Loucy (cell line): Measurements from ENCODE around the gene PRKCE.

Experiments
- H2AFZ ChIP-seq: fragments of 200-600 bp; sonication (generic); 2 replicates; pipeline ENCODE4 v1.6.0; 2016; ENCODE audit warnings: antibody characterized with exemption, mild to moderate bottlenecking, low read length, moderate library complexity
- H3F3A ChIP-seq: fragments of 200-600 bp; 2 replicates; pipeline ENCODE4 v1.6.0; 2016; ENCODE audit warnings: antibody characterized with exemption, low read depth, mild to moderate bottlenecking
- H3K27me3 ChIP-seq: fragments of 200-600 bp; sonication (generic); 2 replicates; pipeline ENCODE4 v1.6.1; 2014; ENCODE audit warnings: low read length, mild to moderate bottlenecking; ENCODE audit not compliant: insufficient read depth, poor library complexity, severe bottlenecking
- H3K36me3 ChIP-seq: fragments of 200-600 bp; sonication (generic); 2 replicates; pipeline ENCODE4 v1.6.1; 2016; ENCODE audit warnings: low read length; ENCODE audit not compliant: insufficient read depth
- H3K4me1 ChIP-seq: fragments of 200-600 bp; sonication (generic); 2 replicates; pipeline ENCODE4 v1.5.1; 2014; ENCODE audit warnings: low read length, mild to moderate bottlenecking; ENCODE audit not compliant: insufficient read depth, poor library complexity, severe bottlenecking
- H3K4me2 ChIP-seq: fragments of 200-600 bp; sonication (generic); 2 replicates; pipeline ENCODE4 v1.6.0; 2014; ENCODE audit warnings: antibody characterized with exemption, low read length, low read depth, mild to moderate bottlenecking; ENCODE audit not compliant: poor library complexity, severe bottlenecking
- H3K4me3 ChIP-seq: fragments of 200-600 bp; sonication (generic); 2 replicates; pipeline ENCODE4 v1.5.1; 2014; ENCODE audit warnings: low read length, mild to moderate bottlenecking, mixed read lengths; ENCODE audit not compliant: poor library complexity, severe bottlenecking
- H3K79me2 ChIP-seq: fragments of 200-600 bp; sonication (generic); 2 replicates; pipeline ENCODE4 v1.6.1; 2014; ENCODE audit warnings: low read length; ENCODE audit not compliant: insufficient read depth
- H3K9ac ChIP-seq: fragments of 200-600 bp; sonication (generic); 2 replicates; pipeline ENCODE4 v1.6.0; 2014; ENCODE audit warnings: mild to moderate bottlenecking, low read depth, low read length, moderate library complexity; ENCODE audit not compliant: poor library complexity, severe bottlenecking
- H3K9me2 ChIP-seq: fragments of 200-600 bp; sonication (generic); replicated peaks from 2 replicates; pipeline ENCODE4 v1.6.1; 2016; ENCODE audit warnings: low read depth, low read length, mixed read lengths
- H3K9me3 ChIP-seq: fragments of 200-600 bp; sonication (generic); 2 replicates; pipeline ENCODE4 v1.6.1; 2014; ENCODE audit warnings: mild to moderate bottlenecking, antibody characterized with exemption, low read length, low read depth; ENCODE audit not compliant: insufficient read depth
- H4K20me1 ChIP-seq: fragments of 200-600 bp; sonication (generic); 2 replicates; pipeline ENCODE4 v1.6.0; 2014; ENCODE audit warnings: antibody characterized with exemption, low read length, mild to moderate bottlenecking; ENCODE audit not compliant: insufficient read depth, poor library complexity, severe bottlenecking
- CTCF ChIP-seq: fragments of 200-600 bp; sonication (generic); conservative IDR thresholded peaks from 2 replicates; pipeline ENCODE4 v1.5.1; 2014; ENCODE audit warnings: mild to moderate bottlenecking, antibody characterized with exemption, low read length
- EZH2phosphoT487 ChIP-seq: fragments of 200-600 bp; IDR thresholded peaks from 2 replicates; pipeline ENCODE4 v1.6.1; 2018; ENCODE audit warnings: antibody characterized with exemption, mild to moderate bottlenecking, moderate library complexity, borderline replicate concordance

The PRKCE gene

GRCh38 chr2:46045888-46046287 is 394.4 kb downstream of the PRKCE start:
- Histone ChIP-seq H3K9me3 (no peaks in the 10 kb centered on the region), H3K4me2 (no peak overlapping the region), H3K4me3 (no peak overlapping the region), H4K20me1 (no peaks in the 10 kb centered on the region), H3K9ac (no peak overlapping the region), H3F3A (no peaks in the 10 kb centered on the region), H3K79me2 (no peaks in the 10 kb centered on the region), H3K27me3 (no peaks in the 10 kb centered on the region), H2AFZ (no peak overlapping the region), H3K9me2 (no peaks in the 10 kb centered on the region), H3K36me3 (no peaks in the 10 kb centered on the region), H3K4me1 (no peaks in the 10 kb centered on the region)
- no peak for TF ChIP-seq EZH2phosphoT487
- TF ChIP-seq CTCF = no peak

GRCh38 chr2:46047290-46047689 is 395.8 kb downstream of the PRKCE start:
- H3K27me3 ChIP-seq = no peaks in the 10 kb centered on the region
- no peak overlapping the region for H3K4me2 ChIP-seq
- no peaks in the 10 kb centered on the region for H3K79me2 ChIP-seq
- no peaks in the 10 kb centered on the region for H3K9me3 ChIP-seq
- no peaks in the 10 kb centered on the region for H3F3A ChIP-seq
- no peaks in the 10 kb centered on the region for H4K20me1 ChIP-seq
- no peaks in the 10 kb centered on the region for H3K9me2 ChIP-seq
- H3K36me3 ChIP-seq = no peaks in the 10 kb centered on the region
- H3K4me1 ChIP-seq = no peaks in the 10 kb centered on the region
- no peak overlapping the region for H3K4me3 ChIP-seq
- no peak overlapping the region for H3K9ac ChIP-seq
- H2AFZ ChIP-seq = no peak overlapping the region
- TF ChIP-seq CTCF = no peak
- no peak for TF ChIP-seq EZH2phosphoT487

GRCh38 chr2:46048693-46049092 is 397.2 kb downstream of the PRKCE start:
- H3K9me2 ChIP-seq = no peaks in the 10 kb centered on the region
- H3F3A ChIP-seq = no peaks in the 10 kb centered on the region
- H3K27me3 ChIP-seq = no peaks in the 10 kb centered on the region
- no peak overlapping the region for H3K4me3 ChIP-seq
- no peaks in the 10 kb centered on the region for H3K9me3 ChIP-seq
- H3K79me2 ChIP-seq = no peaks in the 10 kb centered on the region
- H2AFZ ChIP-seq = no peak overlapping the region
- no peak overlapping the region for H3K4me2 ChIP-seq
- H4K20me1 ChIP-seq = no peaks in the 10 kb centered on the region
- TF ChIP-seq EZH2phosphoT487 (no peak), CTCF (no peak)
- H3K9ac ChIP-seq = no peak overlapping the region
- H3K4me1 ChIP-seq = no peaks in the 10 kb centered on the region
- no peaks in the 10 kb centered on the region for H3K36me3 ChIP-seq
